Measurements from ENCODE around the gene SEPTIN5.

Gene SEPTIN5

DNA sequence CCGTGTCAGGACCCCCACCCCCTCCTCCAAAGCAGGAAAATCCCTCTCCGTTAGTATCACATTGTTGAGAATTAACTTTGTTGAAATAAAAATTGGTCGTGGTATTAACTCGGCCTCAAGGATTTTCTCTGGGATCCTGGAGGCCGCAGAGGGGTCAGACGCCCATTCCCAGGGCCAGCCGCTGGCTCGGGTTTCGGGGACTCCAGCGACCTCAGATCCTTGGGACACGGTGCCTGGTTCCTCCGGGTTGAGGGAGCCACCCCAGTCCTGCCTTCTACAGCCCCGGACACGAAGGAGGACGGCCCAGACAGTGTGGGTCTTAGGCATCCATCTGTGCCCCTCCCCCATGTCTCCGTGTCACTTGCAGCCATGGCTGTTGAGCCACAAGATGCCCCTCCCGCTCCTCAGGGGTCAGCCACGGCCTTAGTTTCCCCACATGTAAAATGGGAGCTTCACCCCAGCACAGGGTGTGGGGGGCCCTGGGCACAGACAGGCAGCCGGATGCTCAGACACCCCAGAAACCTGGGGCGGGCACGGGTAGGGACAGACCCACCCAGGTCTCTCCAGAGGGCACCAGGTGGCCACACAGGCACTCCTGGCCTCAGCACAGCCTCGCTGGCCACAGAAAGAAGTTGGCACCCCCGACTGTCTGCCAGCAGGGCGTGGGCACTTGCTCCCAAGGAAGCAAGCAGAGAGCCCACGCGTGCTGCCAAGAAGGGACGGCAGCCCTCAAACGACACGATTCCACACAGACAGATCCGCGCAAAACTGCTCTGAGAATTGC lies 24.6 kb downstream of the SEPTIN5 start:
- no peak overlapping the region for H3K4me3 ChIP-seq (ENCODE audit: low read depth, low read length)
- TF ChIP-seq, protein P1, sequence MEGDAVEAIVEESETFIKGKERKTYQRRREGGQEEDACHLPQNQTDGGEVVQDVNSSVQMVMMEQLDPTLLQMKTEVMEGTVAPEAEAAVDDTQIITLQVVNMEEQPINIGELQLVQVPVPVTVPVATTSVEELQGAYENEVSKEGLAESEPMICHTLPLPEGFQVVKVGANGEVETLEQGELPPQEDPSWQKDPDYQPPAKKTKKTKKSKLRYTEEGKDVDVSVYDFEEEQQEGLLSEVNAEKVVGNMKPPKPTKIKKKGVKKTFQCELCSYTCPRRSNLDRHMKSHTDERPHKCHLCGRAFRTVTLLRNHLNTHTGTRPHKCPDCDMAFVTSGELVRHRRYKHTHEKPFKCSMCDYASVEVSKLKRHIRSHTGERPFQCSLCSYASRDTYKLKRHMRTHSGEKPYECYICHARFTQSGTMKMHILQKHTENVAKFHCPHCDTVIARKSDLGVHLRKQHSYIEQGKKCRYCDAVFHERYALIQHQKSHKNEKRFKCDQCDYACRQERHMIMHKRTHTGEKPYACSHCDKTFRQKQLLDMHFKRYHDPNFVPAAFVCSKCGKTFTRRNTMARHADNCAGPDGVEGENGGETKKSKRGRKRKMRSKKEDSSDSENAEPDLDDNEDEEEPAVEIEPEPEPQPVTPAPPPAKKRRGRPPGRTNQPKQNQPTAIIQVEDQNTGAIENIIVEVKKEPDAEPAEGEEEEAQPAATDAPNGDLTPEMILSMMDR (IDR thresholded peaks at IDR 0.05; ENCODE audit: control insufficient read depth, extremely low read depth, insufficient read depth), result no peak
- DNase-seq (ENCODE audit: low read depth), result no peak

DNA sequence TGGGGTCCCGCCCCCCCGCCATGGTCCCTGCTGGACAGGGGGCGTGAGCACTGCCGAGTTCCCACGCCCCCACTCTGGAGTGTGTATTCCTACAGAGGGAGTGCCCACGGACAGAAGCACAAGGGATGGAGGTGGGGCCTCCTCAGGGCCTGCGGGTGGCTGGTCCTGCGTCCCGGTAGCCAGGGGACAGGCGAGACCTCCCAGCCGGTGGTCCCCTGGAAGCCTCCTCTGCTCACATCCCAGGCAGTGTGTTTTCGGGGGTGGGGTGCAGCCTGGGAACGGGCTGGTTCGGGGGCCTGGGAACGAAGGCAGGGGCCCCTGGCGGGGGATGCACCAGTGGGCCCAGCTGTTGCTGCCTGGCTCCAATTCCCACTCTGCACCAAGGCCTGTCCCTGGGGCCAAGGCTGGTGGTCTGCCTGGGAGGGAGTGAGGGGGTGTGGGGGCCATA lies 25.2 kb downstream of the SEPTIN5 start:
- no peak overlapping the region for H3K4me3 ChIP-seq (ENCODE audit: low read depth, low read length)
- no peak for DNase-seq (ENCODE audit: low read depth)
- TF ChIP-seq, protein P1 (IDR thresholded peaks at IDR 0.05; ENCODE audit: control insufficient read depth, extremely low read depth, insufficient read depth), result no peak

DNA sequence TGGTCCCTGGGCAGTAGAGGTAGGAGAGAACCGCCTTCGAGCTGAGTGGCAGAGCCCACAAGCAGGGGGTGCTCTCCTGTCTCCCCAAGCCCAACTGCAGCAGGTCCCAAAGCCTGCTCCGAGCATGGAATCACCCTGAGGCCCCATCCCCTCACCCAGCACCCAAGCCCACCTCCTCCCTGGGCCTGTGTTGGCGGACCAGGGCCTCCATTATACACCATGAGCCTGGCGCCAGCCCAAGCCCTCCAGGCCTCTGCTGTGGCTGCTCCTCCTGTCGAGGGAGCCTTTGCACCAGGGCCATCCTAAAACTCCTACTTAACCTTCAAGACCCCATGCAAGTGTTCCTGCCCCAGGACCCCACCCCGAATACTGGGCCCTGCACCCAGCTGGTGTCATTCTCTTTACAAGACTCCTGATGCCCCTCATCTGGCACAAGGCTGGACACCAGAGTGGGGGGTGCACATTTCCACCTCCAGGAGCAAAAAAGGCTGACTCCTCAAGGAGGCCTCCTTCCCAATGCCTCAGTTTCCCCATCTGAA lies 25.7 kb downstream of the SEPTIN5 start:
- no peak for DNase-seq (ENCODE audit: low read depth)
- TF ChIP-seq, protein P1 (IDR thresholded peaks at IDR 0.05; ENCODE audit: control insufficient read depth, extremely low read depth, insufficient read depth), result no peak
- no peak overlapping the region for H3K4me3 ChIP-seq (ENCODE audit: low read depth, low read length)

DNA sequence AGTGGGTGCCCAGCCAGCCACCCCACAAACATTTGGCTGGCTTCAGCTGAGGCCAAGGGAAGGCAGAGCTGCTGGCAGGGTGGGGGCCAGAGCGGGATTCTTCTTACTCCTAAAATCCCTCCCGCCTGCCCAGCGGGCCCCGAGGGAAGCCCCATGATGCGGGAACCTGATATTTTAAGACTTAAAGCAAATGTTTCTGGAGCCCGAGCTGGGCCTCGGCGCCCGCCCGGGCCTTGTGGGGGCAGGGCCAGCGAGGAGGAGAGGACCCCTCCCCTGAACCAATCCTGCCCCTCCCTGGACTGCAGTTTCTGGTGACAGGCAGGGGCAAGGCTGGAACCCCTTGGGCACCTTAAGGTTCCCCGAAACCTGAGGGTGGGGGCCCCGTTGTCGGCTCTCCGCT lies 26.3 kb downstream of the SEPTIN5 start:
- H3K4me3 ChIP-seq (ENCODE audit: low read depth, low read length), result no peak overlapping the region
- no peak for DNase-seq (ENCODE audit: low read depth)
- TF ChIP-seq, protein P1 (IDR thresholded peaks at IDR 0.05; ENCODE audit: control insufficient read depth, extremely low read depth, insufficient read depth), result no peak

DNA sequence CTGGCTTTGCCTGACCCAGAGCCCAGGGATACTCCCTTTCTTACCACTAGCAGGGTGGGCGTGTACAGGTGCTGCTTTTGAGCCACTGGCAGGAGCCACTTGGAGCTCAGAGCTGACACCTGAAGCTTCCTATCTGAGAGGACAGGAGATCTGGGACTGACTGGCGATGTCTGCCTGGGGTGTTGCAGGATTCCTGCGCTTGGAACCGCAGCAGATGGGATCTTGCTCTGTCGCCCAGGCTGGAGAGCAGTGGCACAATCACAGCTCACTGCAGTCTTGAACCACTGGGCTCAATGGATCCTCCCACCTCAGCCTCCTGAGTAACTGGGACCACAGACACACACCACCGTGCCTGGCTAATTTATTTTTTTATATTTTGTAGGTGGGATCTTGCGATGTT lies 26.8 kb downstream of the SEPTIN5 start:
- no peak for DNase-seq (ENCODE audit: low read depth)
- no peak overlapping the region for H3K4me3 ChIP-seq (ENCODE audit: low read depth, low read length)
- TF ChIP-seq, protein P1 (IDR thresholded peaks at IDR 0.05; ENCODE audit: control insufficient read depth, extremely low read depth, insufficient read depth), result no peak

DNA sequence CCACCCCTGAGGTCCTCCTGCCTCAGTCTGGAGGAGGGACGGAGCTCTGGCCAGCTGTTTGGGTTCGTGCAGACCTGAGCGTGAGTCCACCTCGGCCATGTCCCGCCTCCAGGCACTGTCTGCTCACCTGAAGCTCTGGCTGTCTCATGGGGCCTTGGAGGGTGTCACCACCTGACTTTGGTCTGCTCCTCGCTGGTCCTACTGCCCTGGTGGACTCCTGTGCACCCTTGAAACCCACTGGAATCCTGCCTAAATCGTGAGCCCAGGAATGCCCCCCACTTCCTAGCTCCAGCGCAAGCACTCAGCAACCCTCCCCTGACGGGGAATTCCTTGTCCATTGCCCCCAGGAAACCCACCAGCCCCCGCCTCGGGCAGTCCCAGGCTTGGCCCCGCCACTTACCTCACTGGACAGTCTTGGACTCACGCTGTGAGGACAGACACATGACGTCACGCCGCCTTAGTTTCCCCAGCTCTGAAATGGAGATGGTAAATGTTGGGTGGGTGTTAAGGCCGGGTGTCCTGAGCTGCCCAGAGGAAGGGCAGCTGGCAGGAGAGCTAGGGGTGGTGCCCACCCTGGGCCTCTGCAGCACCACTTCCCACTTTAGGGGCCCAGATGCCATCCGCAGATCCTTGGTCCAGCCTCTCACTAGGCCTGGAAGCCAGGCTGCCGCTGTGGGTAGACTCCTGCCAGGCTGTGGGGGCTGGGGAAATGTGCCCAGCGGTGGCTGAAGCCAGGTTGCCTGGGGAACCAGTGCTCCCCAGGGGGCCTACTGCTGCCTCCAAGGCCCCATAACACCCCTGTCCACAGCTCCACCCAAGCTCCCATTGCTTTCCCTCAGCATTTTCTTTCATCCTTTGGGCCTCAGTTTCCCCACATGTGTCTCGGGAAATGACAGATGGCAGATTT lies 28.1 kb downstream of the SEPTIN5 start:
- no peak for DNase-seq (ENCODE audit: low read depth)
- no peak overlapping the region for H3K4me3 ChIP-seq (ENCODE audit: low read depth, low read length)
- TF ChIP-seq, protein P1 (IDR thresholded peaks at IDR 0.05; ENCODE audit: control insufficient read depth, extremely low read depth, insufficient read depth), result no peak
